ENCODE data around the gene HTR2A. TPM values are rescaled to one million over a fixed set of nuclear protein-coding genes. Genes with fewer than 3 reads are reported as not detected.

The HTR2A gene
- total RNA-seq, 1 experiment from 2014 or later, result not detected

GRCh38 chr13:46858776-46859175 lies 38.1 kb downstream of the HTR2A start:
- no peak for DNase-seq (ENCODE audit: low read depth in 1 of 2, low spot score in 2 of 2)
- no peaks in the 10 kb centered on the region for H3K36me3 ChIP-seq
- no peaks in the 10 kb centered on the region for H3K9me3 ChIP-seq (replicated peaks)
- no peak overlapping the region for H3K4me3 ChIP-seq
- no peaks in the 10 kb centered on the region for H3K27me3 ChIP-seq (replicated peaks)
- no peak overlapping the region for H3K27ac ChIP-seq
- H3K4me1 ChIP-seq (replicated peaks), result no peaks in the 10 kb centered on the region

DNA sequence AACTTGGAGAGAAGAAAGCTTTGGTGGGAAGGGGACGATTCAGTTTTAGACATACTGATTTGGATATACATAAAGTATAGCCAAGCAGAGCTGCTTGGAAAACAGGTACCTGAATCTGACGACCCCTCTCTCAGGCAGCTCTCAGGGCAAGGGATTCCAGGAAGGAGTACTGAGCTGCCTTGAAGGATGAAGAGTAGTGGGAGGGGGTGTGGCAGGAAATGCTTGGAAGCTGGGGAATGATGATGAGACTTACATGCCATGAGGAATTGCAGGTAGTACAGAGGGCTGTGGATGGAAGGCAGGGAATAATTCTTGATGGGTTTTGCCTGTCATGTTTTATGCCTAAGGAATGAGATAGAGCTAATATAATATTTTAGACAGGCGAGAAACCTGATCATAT lies 38.7 kb downstream of the HTR2A start:
- H3K4me3 ChIP-seq, result no peak overlapping the region
- no peaks in the 10 kb centered on the region for H3K9me3 ChIP-seq (replicated peaks)
- DNase-seq (ENCODE audit: low read depth in 1 of 2, low spot score in 2 of 2), result no peak
- no peaks in the 10 kb centered on the region for H3K4me1 ChIP-seq (replicated peaks)
- no peak overlapping the region for H3K27ac ChIP-seq
- H3K36me3 ChIP-seq, result no peaks in the 10 kb centered on the region
- H3K27me3 ChIP-seq (replicated peaks), result no peaks in the 10 kb centered on the region

DNA sequence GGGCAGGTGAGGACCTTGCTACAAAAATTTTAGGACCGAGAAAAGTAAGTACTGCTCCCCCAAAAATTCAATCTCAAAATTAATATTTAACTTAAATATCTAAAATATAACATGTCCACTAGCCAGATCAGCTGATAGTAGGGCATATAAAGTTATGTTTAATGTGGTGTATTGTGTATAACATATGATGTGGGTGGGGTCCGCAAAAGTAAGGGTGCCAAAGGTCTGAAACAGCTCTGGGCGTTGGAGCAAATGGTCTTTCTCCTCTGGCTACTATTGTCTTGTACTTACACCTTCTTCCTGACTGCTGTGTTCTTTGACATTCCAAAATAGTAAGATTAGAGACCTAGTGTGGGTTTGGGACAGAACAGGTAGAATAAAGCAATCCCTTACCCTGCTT lies 41.2 kb downstream of the HTR2A start:
- no peak for DNase-seq (ENCODE audit: low read depth in 1 of 2, low spot score in 2 of 2)
- H3K4me1 ChIP-seq (replicated peaks), result no peaks in the 10 kb centered on the region
- H3K36me3 ChIP-seq, result no peaks in the 10 kb centered on the region
- no peak overlapping the region for H3K27ac ChIP-seq
- no peaks in the 10 kb centered on the region for H3K9me3 ChIP-seq (replicated peaks)
- H3K4me3 ChIP-seq, result no peak overlapping the region
- no peaks in the 10 kb centered on the region for H3K27me3 ChIP-seq (replicated peaks)

DNA sequence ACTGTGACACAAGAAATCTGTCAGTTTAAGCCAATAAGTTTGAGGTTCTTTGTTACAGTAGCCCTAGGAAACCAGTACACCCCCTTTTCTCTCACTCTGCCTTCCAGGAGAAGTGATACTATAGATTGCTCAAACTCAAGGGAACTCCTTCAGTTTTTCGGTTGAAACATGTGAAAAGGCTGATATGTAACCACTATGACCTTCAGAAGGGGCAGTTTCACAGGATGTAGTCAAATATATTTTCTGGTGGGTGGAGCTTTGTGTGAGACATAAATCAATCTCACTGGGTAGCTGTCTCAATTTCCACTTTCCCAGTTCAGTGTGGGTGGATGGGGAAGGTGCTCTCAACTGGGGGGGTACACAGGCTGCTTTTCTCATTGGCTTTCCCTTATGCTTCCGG lies 41.7 kb downstream of the HTR2A start:
- no peak overlapping the region for H3K27ac ChIP-seq
- H3K36me3 ChIP-seq, result no peaks in the 10 kb centered on the region
- H3K4me1 ChIP-seq (replicated peaks), result no peaks in the 10 kb centered on the region
- no peak overlapping the region for H3K4me3 ChIP-seq
- no peak for DNase-seq (ENCODE audit: low read depth in 1 of 2, low spot score in 2 of 2)
- H3K9me3 ChIP-seq (replicated peaks), result no peaks in the 10 kb centered on the region
- no peaks in the 10 kb centered on the region for H3K27me3 ChIP-seq (replicated peaks)

DNA sequence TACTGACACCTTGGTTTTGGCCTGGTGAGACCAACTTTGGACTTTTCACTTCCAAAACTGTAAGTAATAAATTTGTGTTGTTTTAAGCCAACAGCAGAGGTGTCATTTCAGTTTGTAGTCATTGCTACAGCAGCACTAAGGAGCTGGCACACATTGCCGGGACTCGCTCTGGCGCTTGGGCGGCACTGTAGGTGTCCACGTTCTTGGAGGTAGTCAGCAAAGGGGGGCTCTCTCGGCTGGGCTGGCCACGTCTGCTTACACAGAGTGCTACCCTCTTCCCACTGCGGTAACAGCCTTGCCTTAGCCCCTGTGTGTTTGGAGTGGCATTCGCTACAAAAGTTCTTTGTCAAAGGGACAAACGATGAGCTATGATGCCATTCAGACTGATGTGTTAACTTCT lies 44.7 kb downstream of the HTR2A start:
- Histone ChIP-seq H3K36me3 (no peaks in the 10 kb centered on the region), H3K27me3 (replicated peaks) (no peaks in the 10 kb centered on the region), H3K9me3 (replicated peaks) (no peaks in the 10 kb centered on the region), H3K27ac (no peak overlapping the region), H3K4me3 (no peak overlapping the region), H3K4me1 (replicated peaks) (no peaks in the 10 kb centered on the region)
- no peak for DNase-seq (ENCODE audit: low read depth in 1 of 2, low spot score in 2 of 2)

GRCh38 chr13:46850214-46850613 lies 46.6 kb downstream of the HTR2A start:
- H3K36me3 ChIP-seq, result no peaks in the 10 kb centered on the region
- no peaks in the 10 kb centered on the region for H3K27me3 ChIP-seq (replicated peaks)
- no peak for DNase-seq (ENCODE audit: low read depth in 1 of 2, low spot score in 2 of 2)
- no peaks in the 10 kb centered on the region for H3K4me1 ChIP-seq (replicated peaks)
- no peak overlapping the region for H3K4me3 ChIP-seq
- no peaks in the 10 kb centered on the region for H3K9me3 ChIP-seq (replicated peaks)
- no peak overlapping the region for H3K27ac ChIP-seq

DNA sequence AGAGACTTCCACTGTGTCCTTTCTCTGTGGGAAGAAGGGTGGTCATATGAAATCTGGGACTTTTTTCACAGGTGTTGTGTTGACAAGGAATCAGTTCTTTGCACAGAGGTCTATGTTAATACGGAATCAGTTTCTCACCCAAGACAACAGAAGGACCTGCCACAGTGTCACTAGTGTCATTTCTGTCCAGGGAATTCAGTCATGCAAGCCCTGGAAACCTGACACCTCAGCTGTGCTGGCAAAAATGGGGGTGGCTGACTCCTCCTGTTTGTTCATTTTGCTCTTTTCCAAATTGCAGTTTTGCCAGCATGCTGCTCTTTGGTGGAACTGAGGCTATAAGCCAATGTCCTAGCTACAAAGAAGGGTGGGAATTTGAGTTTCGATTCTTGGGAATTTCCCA lies 50.1 kb downstream of the HTR2A start:
- Histone ChIP-seq H3K4me1 (replicated peaks) (no peaks in the 10 kb centered on the region), H3K9me3 (replicated peaks) (no peaks in the 10 kb centered on the region), H3K27me3 (replicated peaks) (no peaks in the 10 kb centered on the region), H3K4me3 (no peak overlapping the region), H3K36me3 (no peaks in the 10 kb centered on the region), H3K27ac (no peak overlapping the region)
- no peak for DNase-seq (ENCODE audit: low read depth in 1 of 2, low spot score in 2 of 2)

DNA sequence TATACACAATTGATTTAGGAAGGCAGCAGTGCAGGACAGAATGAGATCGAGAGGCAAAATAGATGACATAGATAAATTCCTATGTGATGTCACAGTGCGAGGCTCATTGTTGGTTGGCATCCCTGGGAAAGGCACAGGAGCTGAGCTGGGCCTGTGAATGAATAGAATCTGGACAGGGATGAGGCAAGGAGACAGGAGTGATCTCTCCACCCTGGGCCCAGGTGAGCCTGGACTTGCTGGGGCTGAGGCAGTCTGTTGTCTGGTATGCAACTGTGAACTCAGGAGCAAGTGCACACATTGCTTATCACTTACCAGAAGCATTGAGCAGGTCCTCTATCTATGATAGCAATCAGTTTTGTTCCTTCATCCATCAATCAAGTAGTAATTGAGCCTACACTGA lies 51.7 kb downstream of the HTR2A start:
- Histone ChIP-seq H3K36me3 (no peaks in the 10 kb centered on the region), H3K9me3 (replicated peaks) (no peaks in the 10 kb centered on the region), H3K4me1 (replicated peaks) (no peaks in the 10 kb centered on the region), H3K4me3 (no peak overlapping the region), H3K27ac (no peak overlapping the region), H3K27me3 (replicated peaks) (no peaks in the 10 kb centered on the region)
- no peak for DNase-seq (ENCODE audit: low read depth in 1 of 2, low spot score in 2 of 2)

- no peak for DNase-seq (ENCODE audit: low read depth in 1 of 2, low spot score in 2 of 2)
- no peaks in the 10 kb centered on the region for H3K36me3 ChIP-seq
- no peak overlapping the region for H3K4me3 ChIP-seq
- no peaks in the 10 kb centered on the region for H3K4me1 ChIP-seq (replicated peaks)
- H3K27me3 ChIP-seq (replicated peaks), result no peaks in the 10 kb centered on the region
- no peak overlapping the region for H3K27ac ChIP-seq
- H3K9me3 ChIP-seq (replicated peaks), result no peaks in the 10 kb centered on the region
Observed at GRCh38 chr13:46844431-46844830, 52.4 kb downstream of the HTR2A start.

DNA sequence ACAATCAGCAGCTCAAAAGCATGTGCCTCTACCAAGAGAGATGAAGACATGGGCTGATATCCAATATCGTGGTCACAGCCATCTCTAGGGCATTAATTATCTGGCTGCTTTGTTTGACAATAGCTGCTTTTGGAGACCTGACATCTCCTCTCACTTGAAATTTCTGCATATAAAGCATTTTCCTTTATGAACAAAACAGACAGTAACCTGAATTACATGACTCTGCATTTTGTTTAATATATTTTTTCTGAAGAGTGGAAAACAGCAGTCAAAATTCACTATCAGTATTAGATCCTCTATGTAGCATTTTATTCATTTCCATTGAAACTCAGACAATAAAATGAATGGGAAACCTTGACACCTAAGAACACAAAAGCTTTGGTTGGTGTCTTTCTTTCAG lies 57.5 kb downstream of the HTR2A start:
- Histone ChIP-seq H3K27ac (no peak overlapping the region), H3K4me1 (replicated peaks) (no peaks in the 10 kb centered on the region), H3K27me3 (replicated peaks) (0 out of 2 replicates have a peak, but pooled peaks cover 3% of the 10 kb centered on the region), H3K9me3 (replicated peaks) (no peaks in the 10 kb centered on the region), H3K36me3 (no peaks in the 10 kb centered on the region), H3K4me3 (no peak overlapping the region)
- no peak for DNase-seq (ENCODE audit: low read depth in 1 of 2, low spot score in 2 of 2)

- Histone ChIP-seq H3K9me3 (replicated peaks) (no peaks in the 10 kb centered on the region), H3K4me1 (replicated peaks) (no peaks in the 10 kb centered on the region), H3K27me3 (replicated peaks) (0 out of 2 replicates have a peak, but pooled peaks cover 3% of the 10 kb centered on the region), H3K36me3 (no peaks in the 10 kb centered on the region), H3K27ac (no peak overlapping the region), H3K4me3 (no peak overlapping the region)
- DNase-seq (ENCODE audit: low read depth in 1 of 2, low spot score in 2 of 2), result no peak
Observed at GRCh38 chr13:46834657-46835056, 62.2 kb downstream of the HTR2A start.

GRCh38 chr13:46831588-46832194 lies 65.2 kb downstream of the HTR2A start:
- Histone ChIP-seq H3K9me3 (replicated peaks) (no peaks in the 10 kb centered on the region), H3K27ac (no peak overlapping the region), H3K4me3 (no peak overlapping the region), H3K27me3 (replicated peaks) (0 out of 2 replicates have a peak, but pooled peaks cover 3% of the 10 kb centered on the region), H3K4me1 (replicated peaks) (no peaks in the 10 kb centered on the region), H3K36me3 (no peaks in the 10 kb centered on the region)
- DNase-seq (ENCODE audit: low read depth in 1 of 2, low spot score in 2 of 2), result peak in 1 of 2 experiments; percentile 9

- H3K4me3 ChIP-seq, result no peak overlapping the region
- H3K27me3 ChIP-seq (replicated peaks), result no peaks in the 10 kb centered on the region
- H3K4me1 ChIP-seq (replicated peaks), result no peaks in the 10 kb centered on the region
- H3K27ac ChIP-seq, result no peak overlapping the region
- DNase-seq (ENCODE audit: low read depth in 1 of 2, low spot score in 2 of 2), result no peak
- no peaks in the 10 kb centered on the region for H3K36me3 ChIP-seq
- H3K9me3 ChIP-seq (replicated peaks), result no peaks in the 10 kb centered on the region
Observed at GRCh38 chr13:46830405-46831005, 66.3 kb downstream of the HTR2A start.

DNA sequence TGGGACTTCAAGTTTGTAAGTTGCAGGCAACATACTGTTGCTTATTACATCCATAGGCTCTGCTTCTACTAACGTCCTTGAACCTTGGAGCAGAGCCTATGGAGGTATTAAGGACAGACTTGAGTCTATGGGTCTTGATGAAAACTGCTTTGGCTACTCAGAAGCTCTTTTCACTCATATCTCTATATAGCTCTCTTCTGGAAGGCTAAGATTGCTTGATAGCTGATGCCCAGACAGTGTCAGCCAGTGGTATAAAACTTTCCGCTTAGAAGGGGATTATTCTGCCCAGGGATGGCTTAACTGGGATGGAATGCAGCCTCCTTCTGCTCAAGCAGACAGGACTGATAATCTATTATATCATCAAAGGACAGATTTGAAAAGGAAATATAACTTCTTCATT lies 74.3 kb downstream of the HTR2A start:
- Histone ChIP-seq H3K4me1 (replicated peaks) (no peaks in the 10 kb centered on the region), H3K9me3 (replicated peaks) (no peaks in the 10 kb centered on the region), H3K4me3 (no peak overlapping the region), H3K27me3 (replicated peaks) (no peaks in the 10 kb centered on the region), H3K27ac (no peak overlapping the region), H3K36me3 (no peaks in the 10 kb centered on the region)
- no peak for DNase-seq (ENCODE audit: low read depth in 1 of 2, low spot score in 2 of 2)
